BJ (cell line): Measurements from ENCODE around the gene CYP2S1. TPM values are rescaled to one million over a fixed set of nuclear protein-coding genes. Genes with fewer than 3 reads are reported as not detected.
"Not testable (repeated sequence)": the region's sequence is repeated elsewhere in the genome, so short reads cannot be mapped to it uniquely, and the experiment has no call there.

Source experiments
- CTCF ChIA-PET: fragments of 350-600 bp; formaldehyde crosslinking; extraction: SDS; loops from one replicate; lab custom pipeline; 2021; ENCODE audit warnings: antibody characterized with exemption, inconsistent platforms; lab: Yijun Ruan, JAX
- POLR2A ChIA-PET: fragments of 300-600 bp; sonication (Branson Sonifier 250); formaldehyde crosslinking; extraction: SDS; loops from one replicate; lab custom pipeline; 2021; ENCODE audit warnings: antibody characterized with exemption; lab: Charles Lee
- DNase-seq: peaks from one replicate; pipeline ENCODE4 v3.0.0-alpha.2; 2011; ENCODE audit warnings: low read depth
- H3K27me3 ChIP-seq: 2 replicates; pipeline ENCODE4 v1.6.0; 2011; ENCODE audit warnings: low read length; ENCODE audit not compliant: control insufficient read depth, insufficient read depth
- H3K36me3 ChIP-seq: 2 replicates; pipeline ENCODE4 v1.5.1; 2011; ENCODE audit warnings: low read length; ENCODE audit not compliant: control insufficient read depth, insufficient read depth
- H3K4me3 ChIP-seq: 2 replicates; pipeline ENCODE4 v1.5.1; 2011; ENCODE audit warnings: low read depth, mild to moderate bottlenecking, control low read depth, low read length
- polyA plus RNA-seq: library from polyadenylated mRNA; depleted of rRNA; stranded (reverse); fragments of >200 nt; gene quantifications from 2 replicates; pipeline ENCODE4 v1.2.3, GENCODE V29; 2011
- TF ChIP-seq, protein P1 (sequence below): IDR thresholded peaks from 2 replicates; pipeline ENCODE4 v1.5.1; 2011; ENCODE audit warnings: low read depth, mild to moderate bottlenecking, control low read depth, inconsistent platforms, low read length, moderate library complexity; ENCODE audit not compliant: insufficient read depth

The CYP2S1 gene
- polyA plus RNA-seq, 1 experiment, result 0.27 TPM

DNA sequence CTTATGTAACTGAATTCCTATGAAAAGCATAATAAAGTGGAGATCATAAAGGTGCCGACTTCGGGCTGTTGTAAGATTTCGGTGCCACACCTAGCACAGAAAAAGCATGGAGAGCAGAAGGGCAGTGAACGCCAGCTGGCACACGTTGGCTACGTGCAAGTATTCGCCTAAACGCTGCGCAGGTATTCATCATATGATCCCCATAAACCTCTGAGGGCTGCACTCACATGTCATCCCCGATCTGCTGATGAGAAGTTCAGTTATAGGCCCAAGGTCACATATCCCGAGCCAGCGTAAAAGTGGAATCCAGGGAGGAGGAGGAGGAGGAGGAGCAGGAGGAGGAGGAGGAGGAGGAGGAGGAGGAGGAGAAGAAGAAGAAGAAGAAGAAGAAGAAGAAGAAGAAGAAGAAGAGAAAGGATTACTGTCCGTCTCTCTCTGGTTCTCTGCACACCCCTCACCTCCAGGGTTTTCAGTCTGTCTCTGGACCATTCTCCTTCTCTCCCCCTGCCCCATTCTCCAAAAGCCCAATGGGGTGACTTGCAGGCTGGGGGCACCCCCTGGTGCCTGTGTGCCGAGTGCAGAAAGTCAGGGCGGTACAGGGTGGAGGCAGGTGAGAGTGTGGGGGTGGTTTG lies 18.6 kb upstream of the CYP2S1 start:
- TF ChIP-seq, protein P1, sequence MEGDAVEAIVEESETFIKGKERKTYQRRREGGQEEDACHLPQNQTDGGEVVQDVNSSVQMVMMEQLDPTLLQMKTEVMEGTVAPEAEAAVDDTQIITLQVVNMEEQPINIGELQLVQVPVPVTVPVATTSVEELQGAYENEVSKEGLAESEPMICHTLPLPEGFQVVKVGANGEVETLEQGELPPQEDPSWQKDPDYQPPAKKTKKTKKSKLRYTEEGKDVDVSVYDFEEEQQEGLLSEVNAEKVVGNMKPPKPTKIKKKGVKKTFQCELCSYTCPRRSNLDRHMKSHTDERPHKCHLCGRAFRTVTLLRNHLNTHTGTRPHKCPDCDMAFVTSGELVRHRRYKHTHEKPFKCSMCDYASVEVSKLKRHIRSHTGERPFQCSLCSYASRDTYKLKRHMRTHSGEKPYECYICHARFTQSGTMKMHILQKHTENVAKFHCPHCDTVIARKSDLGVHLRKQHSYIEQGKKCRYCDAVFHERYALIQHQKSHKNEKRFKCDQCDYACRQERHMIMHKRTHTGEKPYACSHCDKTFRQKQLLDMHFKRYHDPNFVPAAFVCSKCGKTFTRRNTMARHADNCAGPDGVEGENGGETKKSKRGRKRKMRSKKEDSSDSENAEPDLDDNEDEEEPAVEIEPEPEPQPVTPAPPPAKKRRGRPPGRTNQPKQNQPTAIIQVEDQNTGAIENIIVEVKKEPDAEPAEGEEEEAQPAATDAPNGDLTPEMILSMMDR, result no peak
- DNase-seq, result no peak
- H3K27me3 ChIP-seq, result no peaks in the 10 kb centered on the region
- ChIA-PET POLR2A (no interaction called here), CTCF (no interaction called here)
- H3K4me3 ChIP-seq, result no peak overlapping the region
- no peaks in the 10 kb centered on the region for H3K36me3 ChIP-seq

GRCh38 chr19:41175801-41176777 lies 16.9 kb upstream of the CYP2S1 start:
- DNase-seq, result peak; percentile 38
- ChIA-PET POLR2A (no interaction called here), CTCF (interaction anchor here (1.2 to 1.6 kb wide), 3 partner anchors 10 to 86 kb away, joined by 3 to 5 read pairs (median 3); no protein-coding TSS in a partner anchor)
- H3K36me3 ChIP-seq, result no peaks in the 10 kb centered on the region
- no peaks in the 10 kb centered on the region for H3K27me3 ChIP-seq
- H3K4me3 ChIP-seq, result no peak overlapping the region
- TF ChIP-seq, protein P1, result no peak

- H3K4me3 ChIP-seq, POLR2A ChIA-PET, DNase-seq, H3K27me3 ChIP-seq, CTCF ChIA-PET, H3K36me3 ChIP-seq: not testable (repeated sequence)
Observed at GRCh38 chr19:41180173-41180572, 12.8 kb upstream of the CYP2S1 start.

- Histone ChIP-seq H3K27me3 (peaks cover 3% of the 10 kb centered on the region), H3K4me3 (no peak overlapping the region), H3K36me3 (no peaks in the 10 kb centered on the region)
- CTCF ChIA-PET, result interaction anchor here (1.4 kb wide), 1 partner anchor 11 kb away, joined by 3 read pairs; no protein-coding TSS in a partner anchor
- POLR2A ChIA-PET, result no interaction called here
- no peak for DNase-seq
- TF ChIP-seq, protein P1, result no peak
Observed at GRCh38 chr19:41186971-41187883, 5.8 kb upstream of the CYP2S1 start.

GRCh38 chr19:41187884-41188279 lies 5.1 kb upstream of the CYP2S1 start:
- POLR2A ChIA-PET, result no interaction called here
- CTCF ChIA-PET, result interaction anchor here (0.6 kb wide), 1 partner anchor 376 kb away, joined by 3 read pairs; no protein-coding TSS in a partner anchor
- H3K36me3 ChIP-seq, result no peaks in the 10 kb centered on the region
- H3K4me3 ChIP-seq, result no peak overlapping the region
- TF ChIP-seq, protein P1, result no peak
- no peak for DNase-seq
- peaks cover 6% of the 10 kb centered on the region for H3K27me3 ChIP-seq
